NCI-H2171 (cell line): ENCODE measurements around the gene AFF4.
"Not testable (repeated sequence)": the region's sequence is repeated elsewhere in the genome, so short reads cannot be mapped to it uniquely, and the experiment has no call there.

Source experiments
- DNase-seq: peaks from one replicate; lab custom pipeline; 2025; lab: John Stamatoyannopoulos, UW

AFF4 gene

DNA sequence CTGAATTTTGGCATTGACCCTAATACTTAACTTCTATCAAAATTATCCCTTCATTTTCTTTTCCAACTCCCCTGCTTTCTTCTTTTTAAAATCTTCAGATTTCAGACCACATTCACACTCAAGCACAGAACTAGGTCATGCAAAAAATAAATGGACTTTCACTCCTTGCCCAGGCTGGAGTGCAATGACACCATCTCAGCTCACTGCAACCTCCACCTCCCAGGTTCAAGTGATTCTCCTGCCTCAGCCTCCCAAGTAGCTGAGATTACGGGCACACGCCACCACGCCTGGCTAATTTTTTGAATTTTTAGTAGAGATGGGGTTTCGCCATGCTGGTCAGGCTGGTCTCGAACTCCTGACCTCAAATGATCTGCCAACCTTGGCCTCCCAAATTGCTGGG, 108.4 kb downstream of the AFF4 start:
- DNase-seq, result not testable (repeated sequence)

DNA sequence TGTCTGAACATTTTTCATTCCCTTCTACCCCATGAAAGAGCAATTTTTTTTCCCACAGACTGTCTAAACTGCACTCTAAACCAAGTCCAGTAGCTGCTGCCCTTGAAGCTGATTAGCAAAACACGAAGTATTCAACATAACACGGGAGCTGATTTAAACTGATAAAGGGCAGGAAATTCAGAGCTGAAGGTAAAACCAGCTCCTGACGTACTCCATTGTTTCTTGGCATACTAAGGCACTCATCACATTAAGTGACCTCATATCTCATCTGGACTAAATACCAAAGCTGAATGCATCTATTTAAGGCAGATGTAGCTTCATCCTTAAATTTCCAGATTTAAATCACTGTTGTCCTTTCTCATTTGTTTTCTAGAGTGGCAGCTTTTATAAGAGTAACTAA, 109.1 kb downstream of the AFF4 start:
- no peak for DNase-seq

GRCh38 chr5:132853790-132854189, 109.6 kb downstream of the AFF4 start:
- DNase-seq, result no peak

DNA sequence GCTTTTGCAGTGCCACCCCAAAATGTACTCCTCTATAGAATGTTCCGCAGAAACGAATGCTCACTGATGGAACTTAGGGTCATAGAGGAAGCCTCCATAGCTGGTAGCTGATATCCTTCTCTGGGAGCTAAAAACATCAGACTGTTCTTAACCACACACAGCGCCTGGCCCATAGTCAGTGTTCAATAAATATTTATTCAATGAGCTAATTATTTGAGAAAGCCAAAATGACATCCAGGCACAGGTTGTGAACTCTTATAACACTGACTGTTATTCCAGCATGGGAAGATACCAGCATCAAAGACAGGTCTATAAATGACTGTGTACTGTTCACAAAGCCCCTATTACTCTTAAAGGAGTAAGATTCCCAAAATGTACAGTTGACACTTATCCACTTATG, 110.1 kb downstream of the AFF4 start:
- DNase-seq, result no peak

GRCh38 chr5:132850066-132850465, 113.4 kb downstream of the AFF4 start:
- no peak for DNase-seq

GRCh38 chr5:132849347-132849746, 114.1 kb downstream of the AFF4 start:
- DNase-seq, result no peak

- no peak for DNase-seq
Measured at GRCh38 chr5:132848270-132848669, 115.2 kb downstream of the AFF4 start.

GRCh38 chr5:132841305-132841704, 122.1 kb downstream of the AFF4 start:
- DNase-seq, result no peak

DNA sequence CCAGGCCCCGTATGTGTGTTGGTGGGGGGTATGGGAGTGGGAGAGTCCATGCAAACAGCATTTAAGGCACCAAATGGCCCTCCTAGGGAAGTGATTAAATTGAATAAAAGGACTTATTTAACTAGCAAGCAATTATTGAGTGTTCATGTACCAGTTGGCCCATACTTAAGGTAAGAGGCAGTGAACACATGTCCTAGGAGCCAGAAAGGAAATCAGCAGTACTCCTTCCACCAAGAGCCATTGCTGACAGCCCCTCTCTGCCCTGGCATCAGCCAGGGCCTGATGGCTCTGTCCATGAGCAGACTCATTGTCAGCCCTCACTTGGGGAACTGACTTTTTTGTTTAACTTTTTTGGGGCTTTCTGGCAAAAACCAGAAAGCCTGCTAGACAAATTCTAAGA, 122.5 kb downstream of the AFF4 start:
- no peak for DNase-seq

DNA sequence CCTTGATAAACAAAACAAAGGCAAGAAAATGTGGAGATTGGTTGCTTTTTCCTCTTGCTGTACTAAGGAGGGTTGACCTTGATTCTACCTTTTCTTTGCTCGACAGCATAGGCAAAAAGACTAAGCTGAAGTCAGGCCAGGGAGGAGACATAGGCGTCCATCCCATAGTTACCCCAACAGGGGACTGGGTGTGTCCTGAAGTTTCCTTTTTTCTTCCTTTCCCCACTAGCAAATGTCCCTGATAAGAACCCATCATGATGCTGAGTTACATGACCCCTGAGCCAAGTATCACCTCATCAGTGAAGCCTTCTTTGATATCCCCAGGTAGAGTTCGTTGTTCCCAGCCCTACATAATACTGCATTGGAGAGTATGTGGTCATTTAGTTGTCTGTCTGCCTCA, 123.1 kb downstream of the AFF4 start:
- DNase-seq, result no peak

DNA sequence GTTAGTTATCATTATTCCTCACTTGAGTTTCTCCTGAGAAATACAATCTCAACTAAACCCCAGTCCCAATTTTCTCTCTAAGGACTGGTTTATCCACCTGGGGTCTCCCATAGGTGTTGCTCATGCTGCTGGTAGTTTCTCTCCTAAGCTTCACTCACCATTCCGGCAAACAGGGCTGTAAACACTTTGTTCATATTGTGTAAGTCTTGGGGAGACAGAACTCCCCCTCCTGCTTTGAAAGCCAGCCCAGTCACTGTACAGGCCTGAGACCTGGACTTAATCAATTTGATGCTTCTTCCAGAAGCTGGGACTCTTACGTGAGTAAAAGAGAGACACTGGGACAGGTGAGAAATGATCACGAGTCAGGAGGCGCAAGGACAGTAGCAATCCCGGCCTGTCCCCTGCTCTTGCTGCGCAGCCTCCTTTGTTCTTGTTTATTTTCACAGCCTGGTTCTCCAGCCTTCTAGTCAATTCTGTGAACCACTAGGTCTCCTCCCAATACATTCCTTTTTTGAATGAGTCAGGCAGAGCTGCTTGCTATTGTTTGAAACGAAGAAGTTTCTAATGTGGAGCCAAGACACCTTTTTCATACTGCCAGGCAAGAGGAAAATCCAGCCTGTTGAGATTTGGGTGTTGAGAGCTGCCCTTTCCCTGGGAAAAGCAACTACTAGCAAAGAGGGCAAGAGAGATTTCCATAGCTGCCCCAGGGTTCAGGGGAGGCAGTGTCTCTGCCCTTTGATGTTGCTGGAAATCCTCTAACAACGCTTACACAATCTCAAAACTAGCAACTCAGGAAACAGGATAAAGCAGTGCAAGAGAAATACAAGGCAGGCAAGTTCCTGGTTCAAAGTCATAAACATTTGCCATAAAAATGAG, 123.8 kb downstream of the AFF4 start:
- no peak for DNase-seq

DNA sequence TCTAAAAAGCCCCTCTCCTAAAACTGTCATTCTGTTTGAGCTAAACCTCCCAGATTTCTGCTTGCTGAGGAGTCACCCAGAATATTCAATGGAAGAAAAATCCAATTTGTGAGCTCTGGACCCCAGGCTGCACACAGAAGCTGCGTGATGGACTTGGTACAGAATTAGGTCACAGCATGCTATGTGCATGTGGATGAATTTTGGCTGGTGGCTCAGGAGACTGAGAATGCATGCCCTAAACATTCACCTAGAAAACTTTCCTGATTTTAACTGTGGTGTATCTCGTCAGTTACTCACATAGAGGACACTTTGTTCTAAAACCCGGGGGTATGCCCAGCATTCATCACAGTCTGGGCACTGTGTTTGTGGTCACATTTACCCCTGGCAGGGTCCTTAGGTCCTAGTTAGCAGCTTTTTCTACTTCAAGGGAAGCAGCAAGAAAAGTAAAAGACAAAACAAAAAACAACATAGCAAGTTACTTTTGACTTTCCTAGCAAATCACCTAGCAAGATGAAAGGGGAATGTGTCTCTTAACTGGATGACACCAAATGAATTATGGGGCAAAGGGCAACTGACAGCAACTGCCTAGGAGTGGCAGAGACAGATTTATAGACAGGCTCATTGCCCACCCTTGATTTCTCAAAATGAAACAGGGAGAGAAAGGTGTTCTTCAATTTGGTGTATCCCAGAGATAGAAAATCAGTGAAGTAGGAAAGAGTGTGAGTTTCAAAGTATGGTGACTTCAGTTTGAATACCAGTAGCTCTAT, 124.7 kb downstream of the AFF4 start:
- DNase-seq, result no peak

- no peak for DNase-seq
Measured at GRCh38 chr5:132837868-132838267, 125.6 kb downstream of the AFF4 start.

DNA sequence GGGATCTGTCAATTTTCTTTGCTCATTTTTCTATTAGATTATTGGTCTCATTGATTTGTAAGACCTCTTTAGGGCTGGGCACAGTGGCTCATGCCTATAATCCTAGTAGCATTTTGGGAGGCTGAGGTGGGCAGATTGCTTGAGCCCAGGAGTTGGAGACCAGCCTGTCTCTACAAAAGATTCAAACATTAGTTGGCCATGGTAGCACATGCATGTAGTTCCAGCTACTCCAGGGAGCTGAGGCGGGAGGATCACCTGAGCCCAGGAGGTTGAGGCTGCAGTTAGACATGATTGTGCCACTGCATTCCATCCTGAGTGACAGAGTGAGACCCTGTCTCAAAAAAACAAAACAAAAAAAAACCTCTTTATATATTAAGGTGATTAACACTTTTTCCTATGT, 126.6 kb downstream of the AFF4 start:
- no peak for DNase-seq

GRCh38 chr5:132834057-132834456, 129.4 kb downstream of the AFF4 start:
- DNase-seq, result no peak

- DNase-seq, result no peak
Measured at GRCh38 chr5:132832612-132833011, 130.8 kb downstream of the AFF4 start.

DNA sequence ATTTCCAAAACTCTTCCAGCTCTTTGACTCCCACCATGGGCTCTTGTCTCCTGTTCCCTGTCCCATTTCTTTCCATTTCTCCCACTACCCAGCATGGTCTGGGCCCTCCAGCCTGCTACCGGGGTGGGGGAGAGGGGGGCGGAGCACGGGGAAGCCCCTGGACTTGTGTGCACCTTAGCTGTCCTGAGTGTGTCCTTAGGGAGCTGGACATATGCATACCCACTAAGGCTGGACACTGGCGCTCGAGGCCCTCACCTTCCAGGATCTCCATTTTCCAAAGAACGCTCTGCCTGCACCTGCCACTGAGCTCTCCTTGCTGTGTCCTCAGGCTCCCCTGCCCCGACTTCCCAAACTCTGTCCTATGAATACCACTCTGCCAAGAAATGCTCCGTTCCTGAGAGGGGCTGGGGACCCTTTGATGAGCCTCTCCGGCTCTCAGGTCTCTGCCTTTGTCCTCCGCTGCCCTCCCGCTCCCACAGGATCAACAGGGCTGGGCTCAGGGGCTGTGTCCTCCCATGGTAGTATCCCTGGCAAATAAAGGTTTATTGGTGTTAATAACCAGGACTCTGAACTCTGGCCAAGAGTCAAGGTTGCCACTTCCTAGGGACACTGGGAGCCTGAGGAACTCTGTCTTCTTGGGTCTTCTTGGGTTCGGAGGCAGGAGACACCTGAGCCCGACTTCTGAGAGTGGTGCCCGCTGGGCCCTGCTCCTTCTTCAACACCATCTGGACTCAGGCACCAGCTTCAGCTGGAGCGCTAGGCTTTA, 132.2 kb downstream of the AFF4 start:
- no peak for DNase-seq

GRCh38 chr5:132830436-132831094, 132.9 kb downstream of the AFF4 start, which contains the start of gene SHROOM1:
SHROOM1 (minus strand) TSS chr5:132830647; CDS start chr5:132826140, 4,507 bp downstream.
- peak; percentile 17 for DNase-seq

DNA sequence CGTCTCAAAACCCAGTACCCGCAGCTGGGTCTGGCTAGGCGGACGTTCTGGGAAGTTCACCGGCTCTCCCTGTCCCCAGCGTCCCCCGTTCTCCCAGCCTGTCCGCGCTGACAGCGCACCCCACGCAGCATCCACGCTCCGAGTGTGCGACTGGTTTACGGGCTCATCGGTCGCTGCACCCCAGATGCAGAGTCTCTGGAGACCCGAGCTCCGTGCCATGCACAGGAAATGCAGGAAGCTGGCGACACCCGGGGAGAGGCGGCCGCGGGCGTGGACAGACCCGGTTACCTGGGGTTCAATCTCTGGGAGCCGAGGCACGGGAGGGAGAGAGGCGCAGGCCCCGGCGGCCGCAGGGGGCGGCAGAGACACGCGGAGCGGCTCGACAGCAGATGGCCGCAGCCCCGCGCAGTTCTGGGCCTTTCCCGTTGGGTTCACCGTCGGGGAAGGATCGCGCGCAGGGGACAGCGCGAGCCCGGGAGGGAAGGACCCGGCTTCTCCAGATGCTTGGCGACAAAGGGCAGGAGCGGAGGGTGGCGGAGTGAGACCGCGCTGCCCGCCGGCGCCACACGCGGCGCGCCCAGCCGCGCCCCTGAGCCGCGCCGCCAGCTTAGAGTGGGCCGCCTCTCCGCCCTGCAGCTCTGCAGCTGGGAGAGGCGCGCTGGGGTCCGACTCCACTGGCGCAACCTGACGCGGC, 133.5 kb downstream of the AFF4 start:
- DNase-seq, result peak; percentile 52

DNA sequence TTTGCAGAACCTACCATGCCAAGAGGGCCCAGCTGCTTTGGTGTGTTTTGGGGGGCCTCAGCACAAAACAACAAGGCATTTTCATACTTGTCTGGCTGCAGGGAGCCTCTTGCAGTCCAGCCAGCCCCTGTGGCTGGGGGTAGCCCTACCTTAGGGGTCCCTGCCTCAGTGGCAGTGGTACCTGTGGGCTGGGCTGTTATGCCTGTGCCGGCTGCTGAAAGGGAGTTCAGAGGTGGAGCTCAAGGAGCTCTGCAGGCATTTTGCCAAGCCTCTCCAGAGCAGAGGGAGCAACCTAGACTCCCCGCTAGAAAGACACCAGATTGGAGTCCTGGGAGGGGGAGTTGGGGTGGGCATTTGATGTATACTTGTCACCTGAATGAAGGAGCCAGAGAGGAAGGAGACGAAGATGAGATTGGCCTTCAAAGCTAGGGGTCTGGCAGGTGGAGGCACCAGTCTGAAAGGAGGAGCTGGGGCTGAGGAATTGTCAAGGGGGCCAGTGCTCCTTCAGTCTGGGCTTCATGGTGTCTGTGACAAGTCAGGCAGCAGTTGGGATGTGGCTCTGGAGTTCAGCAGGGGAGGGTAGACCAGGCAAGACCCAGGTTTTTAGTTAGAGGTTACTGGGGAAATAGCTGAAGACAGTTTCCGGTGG, 134.5 kb downstream of the AFF4 start:
- peak; percentile 17 for DNase-seq
